SK-N-SH (cell line): ENCODE data around the gene ZNF397. TPM values are rescaled to one million over a fixed set of nuclear protein-coding genes. Genes with fewer than 3 reads are reported as not detected.

Source experiments
- CTCF ChIA-PET: fragments of 300-600, 350-600 bp; formaldehyde crosslinking; extraction: SDS; loops from one replicate; lab custom pipeline; 2021; lab: Yijun Ruan, JAX
- POLR2A ChIA-PET: fragments of 350-600 bp; sonication (Branson Sonifier 250); formaldehyde crosslinking; extraction: SDS; loops from one replicate; lab custom pipeline; 2020; ENCODE audit warnings: antibody characterized with exemption, inconsistent platforms; lab: Yijun Ruan, JAX
- DNase-seq: peaks from one replicate; pipeline ENCODE4 v3.0.0; 2012
- H2AFZ ChIP-seq: fragments of 200-600 bp; sonication (generic); 2 replicates; pipeline ENCODE4 v1.8.1; 2016; ENCODE audit warnings: antibody characterized with exemption, mild to moderate bottlenecking, low read depth
- H3F3A ChIP-seq: fragments of 200-600 bp; sonication (generic); replicated peaks from 2 replicates; pipeline ENCODE3; 2016; ENCODE audit warnings: antibody characterized with exemption, mild to moderate bottlenecking; ENCODE audit not compliant: insufficient read depth
- H3K27ac ChIP-seq, 2 experiments: fragments of 200-500 bp in 1 of 2; fragments of 200-600 bp in 1 of 2; sonication (Bioruptor generic) in 1 of 2; sonication (generic), shearing (Covaris generic) in 1 of 2; 2 replicates each; pipeline versions ENCODE4 v1.5.1 to v1.6.1; 2014 to 2016; ENCODE audit warnings: low read depth in 2 of 2, inconsistent platforms in 1 of 2, low read length in 1 of 2, mild to moderate bottlenecking in 1 of 2, mixed read lengths in 1 of 2
- H3K27me3 ChIP-seq: fragments of 200-600 bp; sonication (generic), shearing (Covaris generic); 2 replicates; pipeline ENCODE4 v1.6.1; 2016; ENCODE audit warnings: mixed run types; ENCODE audit not compliant: insufficient read depth
- H3K36me3 ChIP-seq, 2 experiments: fragments of 200-500 bp in 1 of 2; fragments of 200-600 bp in 1 of 2; sonication (Bioruptor generic) in 1 of 2; sonication (generic) in 1 of 2; replicated peaks in 1 of 2; 2 replicates each; pipeline versions ENCODE3 to v1.5.1; 2014 to 2016; ENCODE audit warnings: low read length in 1 of 2, mild to moderate bottlenecking in 1 of 2; ENCODE audit not compliant: insufficient read depth in 2 of 2, control insufficient read depth in 1 of 2
- H3K4me1 ChIP-seq, 2 experiments: fragments of 200-500 bp in 1 of 2; fragments of 200-600 bp in 1 of 2; sonication (Bioruptor generic) in 1 of 2; sonication (generic), shearing (Covaris generic) in 1 of 2; 2 replicates each; pipeline versions ENCODE4 v1.5.1 to v1.6.1; 2014 to 2016; ENCODE audit warnings: low read depth in 1 of 2, low read length in 1 of 2, mixed run types in 1 of 2; ENCODE audit not compliant: insufficient read depth in 2 of 2, control insufficient read depth in 1 of 2
- H3K4me2 ChIP-seq: fragments of 200-600 bp; sonication (generic), shearing (Covaris generic); 2 replicates; pipeline ENCODE4 v1.6.1; 2017; ENCODE audit warnings: mixed run types
- H3K4me3 ChIP-seq, 2 experiments: fragments of 200-500 bp in 1 of 2; fragments of 200-600 bp in 1 of 2; sonication (Bioruptor generic) in 1 of 2; sonication (generic), shearing (Covaris generic) in 1 of 2; 2 replicates each; pipeline versions ENCODE4 v1.5.1 to v1.8.1; 2014 to 2016; ENCODE audit warnings: low read depth in 2 of 2, inconsistent platforms in 1 of 2, low read length in 1 of 2, mild to moderate bottlenecking in 1 of 2, mixed read lengths in 1 of 2, moderate library complexity in 1 of 2
- H3K79me2 ChIP-seq: fragments of 200-600 bp; sonication (generic); 2 replicates; pipeline ENCODE4 v1.8.1; 2017; ENCODE audit warnings: mild to moderate bottlenecking; ENCODE audit not compliant: insufficient read depth
- H3K9ac ChIP-seq: fragments of 200-600 bp; sonication (generic); 2 replicates; pipeline ENCODE4 v1.6.1; 2017; ENCODE audit warnings: mixed run types
- H3K9me2 ChIP-seq: fragments of 200-600 bp; sonication (generic); 2 replicates; pipeline ENCODE4 v1.6.1; 2017; ENCODE audit warnings: mixed run types
- H3K9me3 ChIP-seq: fragments of 200-600 bp; sonication (generic); 2 replicates; pipeline ENCODE4 v1.6.1; 2017; ENCODE audit warnings: mixed run types, mild to moderate bottlenecking, moderate library complexity
- H4K20me1 ChIP-seq: fragments of 200-600 bp; sonication (generic); 2 replicates; pipeline ENCODE4 v1.6.1; 2017; ENCODE audit warnings: mild to moderate bottlenecking, mixed run types; ENCODE audit not compliant: insufficient read depth
- FOSL2 ChIP-seq: IDR thresholded peaks from 2 replicates; pipeline ENCODE4 v1.4.0; 2012; ENCODE audit warnings: low read depth, mild to moderate bottlenecking, moderate library complexity, borderline replicate concordance
- FOXM1 ChIP-seq: IDR thresholded peaks from 2 replicates; pipeline ENCODE4 v1.4.0; 2012; ENCODE audit warnings: low read depth, mild to moderate bottlenecking
- GABPA ChIP-seq: IDR thresholded peaks from 2 replicates; pipeline ENCODE4 v1.4.0; 2012; ENCODE audit warnings: low read depth, mild to moderate bottlenecking
- MAX ChIP-seq: IDR thresholded peaks from 2 replicates; pipeline ENCODE4 v1.4.0; 2012; ENCODE audit warnings: low read depth
- REST ChIP-seq: IDR thresholded peaks from 2 replicates; pipeline ENCODE4 v1.6.1; 2012; ENCODE audit warnings: mild to moderate bottlenecking, low read depth, low read length, moderate library complexity
- TAF1 ChIP-seq: IDR thresholded peaks from 2 replicates; pipeline ENCODE4 v1.6.1; 2012; ENCODE audit warnings: low read depth, mild to moderate bottlenecking, low read length, moderate library complexity, borderline replicate concordance
- USF1 ChIP-seq: IDR thresholded peaks from 2 replicates; pipeline ENCODE4 v1.4.0; 2012; ENCODE audit warnings: low read depth, borderline replicate concordance
- USF2 ChIP-seq: fragments of 150-350 bp; IDR thresholded peaks from 2 replicates; pipeline ENCODE4 v1.6.1; 2017; ENCODE audit warnings: antibody characterized with exemption, low read length, low read depth, borderline replicate concordance
- YY1 ChIP-seq: IDR thresholded peaks from 2 replicates; pipeline ENCODE4 v1.4.0; 2012; ENCODE audit warnings: low read depth, mild to moderate bottlenecking
- WGBS: methylation state at CpG from one replicate; pipeline ENCODE4 v1.1.6; 2017; ENCODE audit warnings: low lambda C conversion rate; 5-methylcytosine and 5-hydroxymethylcytosine counted together
- polyA plus RNA-seq, 3 experiments: library from polyadenylated mRNA; depleted of rRNA; stranded (reverse); fragments of >200 nt; gene quantifications; 2 replicates each; pipeline ENCODE4 v1.2.3, GENCODE V29; 2012

ZNF397 gene
- polyA plus RNA-seq, 1 of the 3 experiments (the other 2 are of a cell fraction) = 4.8 TPM

- WGBS = 89% methylated on average over 2 of the region's 3 CpGs
- Histone ChIP-seq H3K9me3 (no peaks in the 10 kb centered on the region), H3K79me2 (no peaks in the 10 kb centered on the region), H4K20me1 (no peaks in the 10 kb centered on the region), H3K4me1 (no peaks in the 10 kb centered on the region), H2AFZ (no peak overlapping the region), H3K27me3 (no peaks in the 10 kb centered on the region), H3K36me3 (peaks cover 9 to 35% of the 10 kb centered on the region in 2 experiments), H3K9ac (no peak overlapping the region), H3K4me2 (no peak overlapping the region), H3K4me3 (no peak overlapping the region), H3K27ac (no peak overlapping the region), H3K9me2 (no peaks in the 10 kb centered on the region), H3F3A (no peaks in the 10 kb centered on the region)
- POLR2A ChIA-PET = no interaction called here
- CTCF ChIA-PET = interaction anchor here (0.6 kb wide), 1 partner anchor 11 kb away, joined by 4 read pairs; no protein-coding TSS in a partner anchor
- TF ChIP-seq USF2 (no peak), FOSL2 (no peak)
- no peak for DNase-seq
These were observed 16.1 kb downstream of the ZNF397 start for GRCh38 chr18:35256947-35257346.

- H3K4me2 ChIP-seq = no peak overlapping the region
- CTCF ChIA-PET = no interaction called here
- 83% methylated on average over 2 of the region's 2 CpGs for WGBS
- H3F3A ChIP-seq = no peaks in the 10 kb centered on the region
- no peaks in the 10 kb centered on the region for H3K9me3 ChIP-seq
- H3K36me3 ChIP-seq = peaks cover 14 to 21% of the 10 kb centered on the region in 2 experiments
- H2AFZ ChIP-seq = no peak overlapping the region
- TF ChIP-seq FOXM1 (no peak), REST (no peak)
- H3K27me3 ChIP-seq = no peaks in the 10 kb centered on the region
- H3K27ac ChIP-seq = no peak overlapping the region
- no peak overlapping the region for H3K4me3 ChIP-seq
- no peaks in the 10 kb centered on the region for H3K79me2 ChIP-seq
- POLR2A ChIA-PET = no interaction called here
- H3K9ac ChIP-seq = no peak overlapping the region
- no peaks in the 10 kb centered on the region; a peak in 1 of 4 replicates for H3K4me1 ChIP-seq
- H3K9me2 ChIP-seq = no peaks in the 10 kb centered on the region
- H4K20me1 ChIP-seq = no peaks in the 10 kb centered on the region
- DNase-seq = no peak
These were observed 23.6 kb downstream of the ZNF397 start for GRCh38 chr18:35264409-35264808.

GRCh38 chr18:35267161-35267651 lies 26.4 kb downstream of the ZNF397 start:
- no peak overlapping the region for H3K4me2 ChIP-seq
- H3K9me3 ChIP-seq = no peaks in the 10 kb centered on the region
- H3K9ac ChIP-seq = no peak overlapping the region
- H3K4me3 ChIP-seq = peak overlapping the region in 1 of 2 experiments; percentile 40; a peak in 2 of 4 replicates
- no peaks in the 10 kb centered on the region for H3F3A ChIP-seq
- no peaks in the 10 kb centered on the region for H3K27me3 ChIP-seq
- WGBS = 42% methylated on average over 32 of the region's 48 CpGs
- no peaks in the 10 kb centered on the region for H3K9me2 ChIP-seq
- H3K36me3 ChIP-seq = peaks cover 9 to 10% of the 10 kb centered on the region in 2 experiments
- peak overlapping the region in 1 of 2 experiments; percentile 62; a peak in 1 of 4 replicates for H3K27ac ChIP-seq
- H4K20me1 ChIP-seq = no peaks in the 10 kb centered on the region
- ChIA-PET POLR2A (interaction anchor here (1.0 to 2.2 kb wide), 7 partner anchors 13 to 77 kb away, joined by 3 to 21 read pairs (median 6); partner anchors contain the start of genes ZNF24, ZNF397 and ZSCAN30), CTCF (interaction anchor here (0.6 to 2.8 kb wide), 3 partner anchors 21 to 227 kb away, joined by 4 to 8 read pairs (median 4); no protein-coding TSS in a partner anchor)
- TF ChIP-seq YY1 (no peak), MAX (peak; percentile 43; the same call in 1 of the 2 replicates), USF1 (peak; percentile 66; the same call in 1 of the 2 replicates), TAF1 (peak; percentile 19; the same call in 1 of the 2 replicates), GABPA (peak; percentile 60)
- no peak overlapping the region for H2AFZ ChIP-seq
- no peaks in the 10 kb centered on the region for H3K79me2 ChIP-seq
- peak; percentile 92 for DNase-seq
- no peaks in the 10 kb centered on the region; a peak in 1 of 4 replicates for H3K4me1 ChIP-seq
